ENCODE data around the gene MARS1. TPM values are rescaled to one million over a fixed set of nuclear protein-coding genes. Genes with fewer than 3 reads are reported as not detected.
"Not testable (repeated sequence)": the region's sequence is repeated elsewhere in the genome, so short reads cannot be mapped to it uniquely, and the experiment has no call there.

The MARS1 gene
- total RNA-seq, 1 donor, result 158 TPM

- TF ChIP-seq CTCF (IDR thresholded peaks at IDR 0.05; ENCODE audit: insufficient read depth, low read depth, low read length), result no peak
- H3K4me3 ChIP-seq (ENCODE audit: low read depth, low read length), result no peak overlapping the region
- no peak for DNase-seq (ENCODE audit: low read depth)
Observed at GRCh38 chr12:57491393-57492280, 3.8 kb downstream of the MARS1 start.

DNA sequence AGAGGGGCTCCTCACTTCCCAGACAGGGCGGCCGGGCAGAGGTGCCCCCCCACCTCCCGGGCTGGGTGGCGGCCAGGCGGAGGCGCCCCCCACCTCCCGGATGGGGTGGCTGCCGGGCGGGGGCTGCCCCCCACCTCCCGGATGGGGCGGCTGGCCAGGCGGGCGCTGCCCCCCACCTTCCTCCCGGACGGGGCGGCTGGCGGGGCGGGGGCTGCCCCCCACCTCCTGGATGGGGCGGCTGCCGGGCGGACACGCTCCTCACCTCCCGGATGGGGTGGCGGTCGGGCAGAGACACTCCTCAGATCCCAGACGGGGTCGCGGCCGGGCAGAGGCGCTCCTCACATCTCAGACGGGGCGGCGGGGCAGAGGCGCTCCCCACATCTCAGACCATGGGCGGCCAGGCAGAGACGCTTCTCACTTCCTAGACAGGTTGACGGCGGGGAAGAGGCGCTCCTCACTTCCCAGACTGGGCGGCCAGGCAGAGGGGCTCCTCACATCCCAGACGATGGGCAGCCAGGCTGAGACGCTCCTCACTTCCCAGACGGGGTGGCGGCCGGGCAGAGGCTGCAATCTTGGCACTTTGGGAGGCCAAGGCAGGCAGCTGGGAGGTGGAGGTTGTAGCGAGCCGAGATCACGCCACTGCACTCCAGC is 7.3 kb downstream of the MARS1 start:
- not testable (repeated sequence) for DNase-seq (ENCODE audit: low read depth); H3K4me3 ChIP-seq (ENCODE audit: low read depth, low read length)

- TF ChIP-seq CTCF (IDR thresholded peaks at IDR 0.05; ENCODE audit: insufficient read depth, low read depth, low read length), result no peak
- no peak overlapping the region for H3K4me3 ChIP-seq (ENCODE audit: low read depth, low read length)
- no peak for DNase-seq (ENCODE audit: low read depth)
Observed at GRCh38 chr12:57496822-57497221, 9.0 kb downstream of the MARS1 start.

DNA sequence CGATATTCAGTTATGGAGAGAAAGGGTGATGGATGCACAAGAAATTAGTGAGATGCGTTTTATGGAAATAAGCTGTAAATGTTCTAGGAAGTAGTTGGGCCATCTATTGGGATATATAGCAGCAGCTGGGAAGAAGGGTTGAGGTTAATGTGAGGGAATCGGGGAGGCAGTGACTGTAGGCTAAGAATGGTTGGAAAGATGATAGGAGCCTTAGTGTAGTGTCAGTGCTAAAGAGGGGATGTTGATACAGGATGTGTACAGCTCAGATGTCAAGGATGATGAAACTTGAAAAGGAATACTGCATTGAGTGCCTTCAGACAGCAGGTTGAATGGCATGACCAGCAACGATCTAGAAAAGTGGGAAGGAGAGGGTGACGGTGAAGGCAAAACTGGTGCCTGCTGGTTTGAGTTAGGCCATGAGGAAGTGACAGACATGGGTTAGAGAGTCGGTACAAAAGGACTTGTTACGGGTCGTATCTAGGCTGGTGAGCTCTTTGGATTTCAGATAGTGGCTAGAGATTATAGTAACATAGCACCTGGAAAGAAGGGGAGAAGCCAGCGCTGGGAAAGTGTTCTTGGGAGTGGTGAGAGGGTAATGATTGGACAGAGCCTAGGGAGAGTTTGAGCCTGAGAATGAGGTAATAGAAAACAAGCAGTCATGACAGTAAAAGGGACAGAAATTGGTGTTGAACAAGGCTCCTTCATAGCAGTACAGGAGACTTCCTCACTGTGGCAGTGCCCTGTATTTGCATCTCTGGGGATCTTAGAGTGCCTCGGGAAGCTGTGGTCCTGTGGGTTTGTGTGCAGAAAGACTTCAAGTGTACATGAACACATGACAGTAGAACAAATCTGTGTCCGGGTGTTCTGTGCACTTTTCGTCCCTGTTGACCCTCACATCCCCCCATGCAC is 9.6 kb downstream of the MARS1 start:
- no peak for DNase-seq (ENCODE audit: low read depth)
- TF ChIP-seq CTCF (IDR thresholded peaks at IDR 0.05; ENCODE audit: insufficient read depth, low read depth, low read length), result no peak

GRCh38 chr12:57498132-57498502 is 10.2 kb downstream of the MARS1 start:
- peak; percentile 6 for TF ChIP-seq CTCF (IDR thresholded peaks at IDR 0.05; ENCODE audit: insufficient read depth, low read depth, low read length)
- no peak overlapping the region for H3K4me3 ChIP-seq (ENCODE audit: low read depth, low read length)
- DNase-seq (ENCODE audit: low read depth), result no peak

More for the DNA sequence above, 9.6 kb downstream of the MARS1 start:
- H3K4me3 ChIP-seq (ENCODE audit: low read depth, low read length), result no peak overlapping the region

DNA sequence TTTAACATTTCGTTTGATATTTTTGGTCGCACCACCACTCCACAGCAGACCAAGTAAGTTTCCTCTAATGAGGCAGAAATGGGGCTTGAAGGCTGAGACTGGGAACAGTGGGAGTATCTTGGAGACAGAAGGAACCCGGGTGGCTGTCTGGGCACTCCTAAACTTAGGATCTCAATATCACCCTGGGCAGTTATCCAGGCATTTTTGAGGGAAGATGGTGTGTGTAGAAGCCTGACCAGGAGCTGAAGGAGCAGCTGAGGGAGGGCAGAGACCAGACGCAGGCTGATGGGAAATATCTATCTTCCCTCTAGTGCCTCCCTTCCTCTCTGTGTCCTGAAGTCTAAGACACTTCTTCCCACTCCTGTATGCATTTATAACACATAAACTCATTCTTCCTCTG is 10.7 kb downstream of the MARS1 start:
- no peak for DNase-seq (ENCODE audit: low read depth)
- H3K4me3 ChIP-seq (ENCODE audit: low read depth, low read length), result no peak overlapping the region
- no peak for TF ChIP-seq CTCF (IDR thresholded peaks at IDR 0.05; ENCODE audit: insufficient read depth, low read depth, low read length)

GRCh38 chr12:57500213-57500612 is 12.3 kb downstream of the MARS1 start:
- H3K4me3 ChIP-seq (ENCODE audit: low read depth, low read length), result no peak overlapping the region
- DNase-seq (ENCODE audit: low read depth), result no peak
- TF ChIP-seq CTCF (IDR thresholded peaks at IDR 0.05; ENCODE audit: insufficient read depth, low read depth, low read length), result no peak

DNA sequence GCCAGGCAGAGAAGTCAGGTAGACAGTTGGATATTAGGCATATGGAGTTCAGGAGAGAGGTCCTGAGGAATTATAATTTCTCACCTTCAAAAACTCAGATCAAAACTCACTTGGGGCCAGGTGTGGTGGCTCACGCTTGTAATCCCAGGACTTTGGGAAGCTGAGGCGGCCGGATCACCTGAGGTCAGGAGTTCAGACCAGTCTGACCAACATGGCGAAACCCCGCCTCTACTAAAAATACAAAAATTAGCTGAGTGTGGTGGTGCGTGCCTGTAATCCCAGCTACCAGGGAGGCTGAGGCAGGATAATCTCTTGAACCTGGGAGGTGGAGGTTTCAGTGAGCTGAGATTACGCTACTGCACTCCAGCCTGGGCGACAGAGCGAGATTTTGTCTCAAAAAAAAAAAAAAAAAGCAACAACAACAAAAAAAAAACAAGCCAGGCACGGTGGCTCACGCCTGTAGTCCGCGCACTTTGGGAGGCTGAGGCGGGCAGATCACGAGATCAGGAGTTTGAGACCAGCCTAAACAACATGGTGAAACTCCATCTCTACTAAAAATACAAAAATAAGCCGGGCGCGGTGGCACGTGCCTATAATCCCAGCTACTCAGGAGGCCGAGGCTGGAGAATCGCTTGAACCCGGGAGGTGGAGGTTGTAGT is 14.6 kb downstream of the MARS1 start:
- DNase-seq (ENCODE audit: low read depth); H3K4me3 ChIP-seq (ENCODE audit: low read depth, low read length): not testable (repeated sequence)

GRCh38 chr12:57506541-57506940 is 18.7 kb downstream of the MARS1 start:
- not testable (repeated sequence) for DNase-seq (ENCODE audit: low read depth); H3K4me3 ChIP-seq (ENCODE audit: low read depth, low read length)

DNA sequence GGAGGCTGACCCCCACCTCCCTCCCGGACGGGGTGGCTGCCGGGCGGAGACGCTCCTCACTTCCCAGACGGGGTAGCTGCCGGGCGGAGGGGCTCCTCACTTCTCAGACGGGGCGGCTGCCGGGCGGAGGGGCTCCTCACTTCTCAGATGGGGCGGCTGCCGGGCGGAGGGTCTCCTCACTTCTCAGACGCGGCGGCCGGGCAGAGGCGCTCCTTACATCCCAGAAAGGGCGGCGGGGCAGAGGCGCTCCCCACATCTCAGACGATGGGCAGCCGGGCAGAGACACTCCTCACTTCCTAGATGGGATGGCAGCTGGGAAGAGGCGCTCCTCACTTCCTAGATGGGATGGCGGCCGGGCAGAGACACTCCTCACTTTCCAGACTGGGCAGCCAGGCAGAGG is 19.9 kb downstream of the MARS1 start:
- not testable (repeated sequence) for H3K4me3 ChIP-seq (ENCODE audit: low read depth, low read length); DNase-seq (ENCODE audit: low read depth)

Data from fibroblast of villous mesenchyme (primary cell).